Right ventricle myocardium inferior (tissue), 1 donor: ENCODE results near the gene PCDHGA10. TPM values are rescaled to one million over a fixed set of nuclear protein-coding genes. Genes with fewer than 3 reads are reported as not detected.
A peak's percentile ranks its signal among the peaks of the same experiment; 100 is the strongest.
"Not testable (repeated sequence)": the region's sequence is repeated elsewhere in the genome, so short reads cannot be mapped to it uniquely, and the experiment has no call there.

Source experiments
- ATAC-seq: fragments of 200-7000 bp; cut with Tn5 transposase; one replicate; pipeline ENCODE4 v1.9.1; 2020; ENCODE audit warnings: mild to moderate bottlenecking, moderate library complexity
- DNase-seq: peaks from one replicate; pipeline ENCODE4 v3.0.0; 2021; ENCODE audit errors: missing footprints
- intact Hi-C: fragments of 100-400 bp; cut with DNase I; formaldehyde crosslinking; loops from one replicate; pipeline ENCODE4 v1.11.0; 2022
- total RNA-seq: library from RNA; stranded (reverse); fragmentation: NEBNext Ultra II Directional; extraction: Animal tissue kit (Norgen Biotek cat#: 25700); gene quantifications from one replicate; pipeline ENCODE4 v1.2.1, GENCODE V29; 2021
- donor health status: DM: no; HTN: yes; CAD: no; lungs with severe emphysema.

Gene PCDHGA10
- total RNA-seq, 1 donor from 2014 or later: 4.1 TPM

GRCh38 chr5:141415275-141415618 lies 2.5 kb downstream of the PCDHGA10 start:
- peak; percentile 65 for DNase-seq
- ATAC-seq, intact Hi-C loops: not testable (repeated sequence)

GRCh38 chr5:141417494-141418172 lies 4.8 kb downstream of the PCDHGA10 start, which contains the start of gene PCDHGB7:
Gene PCDHGB7 (plus strand): TSS chr5:141417677. CDS start chr5:141417860, 183 bp downstream.
- intact Hi-C loops: loop anchor here (2.0 kb wide), 2 partner anchors 107 to 141 kb away; no protein-coding TSS in a partner anchor
- DNase-seq (peak; percentile 89), ATAC-seq (peak; percentile 92)

GRCh38 chr5:141419074-141419880 lies 6.5 kb downstream of the PCDHGA10 start:
- intact Hi-C loops: no loop called here
- ATAC-seq (no peak), DNase-seq (no peak)

- intact Hi-C loops: no loop called here
- no peak for DNase-seq
- no peak for ATAC-seq
Observed at GRCh38 chr5:141420855-141421488, 8.2 kb downstream of the PCDHGA10 start, which contains the start of gene PCDHGA11. Gene PCDHGA11 (plus strand): TSS chr5:141421051. CDS start chr5:141421228, 177 bp downstream.

GRCh38 chr5:141421489-141421855 lies 8.7 kb downstream of the PCDHGA10 start:
- intact Hi-C loops: no loop called here
- ATAC-seq (no peak), DNase-seq (no peak)

- intact Hi-C loops: no loop called here
- DNase-seq (no peak), ATAC-seq (no peak)
Observed at GRCh38 chr5:141422742-141423291, 10.0 kb downstream of the PCDHGA10 start.

DNA sequence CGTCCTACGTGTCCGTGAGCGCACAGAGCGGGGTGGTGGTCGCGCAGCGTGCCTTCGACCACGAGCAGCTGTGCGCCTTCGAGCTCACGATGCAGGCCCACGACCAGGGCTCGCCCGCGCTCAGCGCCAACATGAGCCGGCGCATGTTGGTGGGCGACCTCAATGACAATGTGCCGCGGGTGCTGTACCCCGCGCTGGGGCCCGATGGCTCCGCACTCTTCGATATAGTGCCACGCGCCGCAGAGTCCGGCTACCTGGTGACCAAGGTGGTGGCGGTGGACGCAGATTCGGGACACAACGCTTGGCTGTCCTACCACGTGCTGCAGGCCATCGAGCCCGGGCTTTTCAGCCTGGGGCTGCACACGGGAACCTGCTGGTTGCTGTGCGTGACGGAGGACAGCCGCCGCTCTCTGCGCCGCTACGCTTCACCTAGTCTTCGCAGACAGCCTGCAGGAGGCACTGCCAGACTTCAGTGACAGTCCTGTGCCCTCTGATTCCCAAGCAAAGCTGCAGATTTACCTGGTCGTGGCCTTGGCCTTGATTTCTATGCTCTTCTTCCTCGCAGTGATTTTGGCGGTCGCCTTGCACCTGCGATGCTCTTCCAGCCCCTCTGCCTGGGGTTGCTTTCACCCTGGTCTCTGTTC lies 15.1 kb downstream of the PCDHGA10 start:
- ATAC-seq (no peak), DNase-seq (no peak)
- intact Hi-C loops: no loop called here

GRCh38 chr5:141430332-141431113 lies 17.7 kb downstream of the PCDHGA10 start, which contains the start of gene PCDHGA12:
Gene PCDHGA12 (plus strand): TSS chr5:141430507. CDS start chr5:141430760, 253 bp downstream.
- ATAC-seq (peak; percentile 90), DNase-seq (no peak)
- intact Hi-C loops: loop anchor here (2.0 to 5.0 kb wide), 2 partner anchors 47 to 94 kb away; partner anchors contain the start of gene PCDHGC3

- ATAC-seq (no peak), DNase-seq (no peak)
- intact Hi-C loops: loop anchor here (2.0 to 5.0 kb wide), 2 partner anchors 46 to 94 kb away; partner anchors contain the start of gene PCDHGC3
Observed at GRCh38 chr5:141431286-141431685, 18.5 kb downstream of the PCDHGA10 start.

DNA sequence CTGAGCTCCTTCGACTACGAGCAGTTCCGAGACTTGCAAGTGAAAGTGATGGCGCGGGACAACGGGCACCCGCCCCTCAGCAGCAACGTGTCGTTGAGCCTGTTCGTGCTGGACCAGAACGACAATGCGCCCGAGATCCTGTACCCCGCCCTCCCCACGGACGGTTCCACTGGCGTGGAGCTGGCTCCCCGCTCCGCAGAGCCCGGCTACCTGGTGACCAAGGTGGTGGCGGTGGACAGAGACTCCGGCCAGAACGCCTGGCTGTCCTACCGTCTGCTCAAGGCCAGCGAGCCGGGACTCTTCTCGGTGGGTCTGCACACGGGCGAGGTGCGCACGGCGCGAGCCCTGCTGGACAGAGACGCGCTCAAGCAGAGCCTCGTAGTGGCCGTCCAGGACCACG lies 19.5 kb downstream of the PCDHGA10 start:
- intact Hi-C loops: loop anchor here (5.0 kb wide), 1 partner anchor 45 kb away; the partner anchor contains the start of gene PCDHGC3
- ATAC-seq: not testable (repeated sequence)

DNA sequence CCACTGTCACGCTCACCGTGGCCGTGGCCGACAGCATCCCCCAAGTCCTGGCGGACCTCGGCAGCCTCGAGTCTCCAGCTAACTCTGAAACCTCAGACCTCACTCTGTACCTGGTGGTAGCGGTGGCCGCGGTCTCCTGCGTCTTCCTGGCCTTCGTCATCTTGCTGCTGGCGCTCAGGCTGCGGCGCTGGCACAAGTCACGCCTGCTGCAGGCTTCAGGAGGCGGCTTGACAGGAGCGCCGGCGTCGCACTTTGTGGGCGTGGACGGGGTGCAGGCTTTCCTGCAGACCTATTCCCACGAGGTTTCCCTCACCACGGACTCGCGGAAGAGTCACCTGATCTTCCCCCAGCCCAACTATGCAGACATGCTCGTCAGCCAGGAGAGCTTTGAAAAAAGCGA lies 19.9 kb downstream of the PCDHGA10 start:
- DNase-seq: not testable (repeated sequence)
- intact Hi-C loops: loop anchor here (5.0 kb wide), 1 partner anchor 45 kb away; the partner anchor contains the start of gene PCDHGC3

More for the DNA sequence above, 19.5 kb downstream of the PCDHGA10 start:
- DNase-seq: not testable (repeated sequence)

GRCh38 chr5:141434006-141434405 lies 21.2 kb downstream of the PCDHGA10 start:
- no peak for ATAC-seq

More for the DNA sequence above, 19.9 kb downstream of the PCDHGA10 start:
- not testable (repeated sequence) for ATAC-seq

DNA sequence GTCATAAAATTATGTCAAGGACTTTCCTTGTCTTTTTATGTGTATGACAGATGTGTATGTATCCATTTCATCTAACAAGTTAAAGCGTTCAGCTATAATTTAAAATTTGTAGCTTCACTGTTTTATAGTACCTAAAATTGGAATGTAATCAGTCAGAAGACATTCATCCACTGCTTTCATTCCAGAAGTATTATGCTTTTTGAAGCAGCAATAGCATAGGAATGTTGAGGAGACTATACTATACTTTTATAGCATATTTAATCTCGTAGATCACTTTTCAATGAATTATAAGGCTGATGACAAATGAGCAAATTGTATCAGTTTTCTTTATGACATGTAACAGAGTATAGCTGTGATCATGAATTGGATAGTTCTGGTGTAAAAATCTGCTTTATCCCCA lies 24.4 kb downstream of the PCDHGA10 start:
- ATAC-seq (no peak), DNase-seq (no peak)
- intact Hi-C loops: no loop called here

More at GRCh38 chr5:141434006-141434405, 21.2 kb downstream of the PCDHGA10 start:
- intact Hi-C loops: loop anchor here (5.0 kb wide), 1 partner anchor 43 kb away; the partner anchor contains the start of gene PCDHGC3
- DNase-seq: no peak

- no peak for DNase-seq
- intact Hi-C loops: no loop called here
- ATAC-seq: no peak
Observed at GRCh38 chr5:141439411-141440141, 26.8 kb downstream of the PCDHGA10 start.

GRCh38 chr5:141440341-141440740 lies 27.6 kb downstream of the PCDHGA10 start:
- no peak for ATAC-seq
- intact Hi-C loops: no loop called here
- DNase-seq: no peak

GRCh38 chr5:141441571-141442170 lies 28.9 kb downstream of the PCDHGA10 start:
- ATAC-seq: peak; percentile 81
- intact Hi-C loops: no loop called here
- no peak for DNase-seq
